Stimulated activated naive B cell treated with anti-CD40 and anti-IgM and Interleukin-4, amounts not matched to agents 10 μg/mL and 1 μg/mL and 100 μg/mL, for 72 hours (primary cell): ENCODE measurements around the gene INSIG2.

Experiments used
- ATAC-seq, 2 donors: fragments of 150-1000 bp; cut with Tn5 transposase; replicated peaks; 2 replicates each; pipeline ENCODE4 v1.10.0; 2021; ENCODE audit warnings: moderate library complexity in 1 of 2
- DNase-seq: peaks from one replicate; pipeline ENCODE4 v3.0.0; 2021
- H3K27ac Mint-ChIP-seq: one replicate; pipeline ENCODE4 v1.8.0; 2022; ENCODE audit warnings: mild to moderate bottlenecking, mixed read lengths
- H3K27me3 Mint-ChIP-seq, 2 donors: one replicate each; pipeline ENCODE4 v1.8.0; 2022; ENCODE audit warnings: mixed read lengths in 2 of 2
- H3K36me3 Mint-ChIP-seq, 2 donors: one replicate each; pipeline ENCODE4 v1.8.0; 2022; ENCODE audit warnings: mixed read lengths in 2 of 2, mild to moderate bottlenecking in 1 of 2
- H3K4me1 Mint-ChIP-seq, 2 donors: one replicate each; pipeline ENCODE4 v1.8.0; 2022; ENCODE audit warnings: mixed read lengths in 2 of 2, mild to moderate bottlenecking in 1 of 2
- H3K4me3 Mint-ChIP-seq, 2 donors: one replicate each; pipeline ENCODE4 v1.8.0; 2022; ENCODE audit warnings: mild to moderate bottlenecking in 2 of 2, mixed read lengths in 2 of 2, moderate library complexity in 1 of 2
- H3K9me3 Mint-ChIP-seq, 2 donors: one replicate each; pipeline ENCODE4 v1.8.0; 2022; ENCODE audit warnings: mixed read lengths in 2 of 2, mild to moderate bottlenecking in 1 of 2

INSIG2 gene

DNA sequence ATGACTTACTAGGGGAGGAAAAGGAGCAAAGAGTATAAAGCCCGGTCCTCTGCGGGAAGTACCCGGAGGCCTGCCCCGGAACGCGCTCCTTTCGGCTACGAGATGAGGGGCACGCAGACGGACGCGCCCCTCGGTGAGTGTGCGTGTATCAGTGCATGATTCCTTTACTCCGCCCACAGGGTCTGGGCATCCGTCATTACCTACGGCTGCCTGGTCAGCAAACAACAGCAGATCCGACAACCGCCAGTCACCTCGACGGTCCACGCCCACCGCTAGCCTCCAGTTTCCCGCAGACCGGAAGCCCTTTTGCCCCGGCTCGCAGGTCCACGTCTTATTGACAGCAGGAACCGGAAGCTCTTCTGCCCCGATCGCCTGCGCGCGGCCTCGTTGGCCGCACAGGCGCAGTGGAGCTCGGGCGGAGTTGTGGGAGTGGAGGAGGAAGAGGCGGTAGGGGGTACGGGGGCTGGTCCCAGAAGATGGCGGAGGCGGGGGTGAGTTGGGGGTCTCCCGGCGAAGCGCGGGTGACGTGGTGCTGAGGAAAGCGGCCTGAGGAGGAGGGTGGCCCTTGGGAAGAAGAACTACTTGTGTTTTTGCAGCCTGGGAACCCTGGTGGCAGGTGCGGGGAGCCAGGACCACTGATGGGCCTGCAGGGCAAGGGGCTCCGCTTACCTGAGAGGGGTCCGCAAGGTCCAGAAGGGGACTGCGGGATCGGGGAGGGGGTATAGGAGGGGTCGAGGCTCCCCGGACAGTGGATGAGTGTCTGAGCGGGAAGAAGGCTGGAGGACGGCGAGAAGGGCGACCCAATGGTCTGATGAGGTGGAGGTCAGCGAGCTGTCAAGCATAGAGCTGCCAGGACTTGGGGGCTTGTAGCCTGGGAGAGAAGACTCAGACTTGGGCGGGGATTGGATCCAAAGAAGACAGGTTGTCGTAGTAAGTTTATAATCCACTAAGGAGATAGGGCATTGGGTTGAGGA lies at the start of gene INSIG2:
Gene INSIG2 (plus strand): TSS at position 421 of the 974 bp plus-strand sequence. CDS start 8,086 bp downstream, outside the sequence.
- DNase-seq (peak; percentile 95), ATAC-seq (peak; percentile 94 to 96)
- Mint-ChIP-seq H3K4me3 (peak within 1 kb of the TSS; percentile 92 to 96), H3K4me1 (peaks cover 3 to 6% of the 10 kb centered on the region in 2 donors), H3K27ac (peak within 1 kb of the TSS; percentile 91), H3K27me3 (peaks cover 4 to 7% of the 10 kb centered on the region in 2 donors), H3K9me3 (peaks cover 0 to 2% of the 10 kb centered on the region in 2 donors), H3K36me3 (peaks cover 2 to 4% of the 10 kb centered on the region in 2 donors)

DNA sequence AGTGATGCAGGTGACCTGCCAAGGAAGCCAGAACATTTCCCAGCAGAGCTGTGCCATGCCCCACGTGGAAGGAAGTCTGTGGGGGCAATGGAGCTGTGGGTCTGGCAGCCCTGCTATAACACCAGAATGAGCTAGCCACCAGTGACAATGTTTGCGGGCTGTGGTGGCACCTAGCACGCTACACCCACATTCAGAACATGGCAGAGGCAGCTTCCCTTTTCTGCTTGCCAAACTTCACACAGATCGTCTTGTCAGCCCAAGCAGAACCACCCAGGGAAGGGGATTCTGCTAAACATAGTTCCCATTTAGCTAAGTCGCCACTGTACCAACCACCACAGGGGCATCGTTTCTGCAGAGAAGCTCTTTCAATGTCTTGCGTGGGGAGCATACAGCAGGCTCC lies 47.4 kb upstream of the INSIG2 start:
- no peak overlapping the region for H3K27ac Mint-ChIP-seq
- peaks cover 6% of the 10 kb centered on the region in 2 donors for H3K9me3 Mint-ChIP-seq
- no peak for DNase-seq
- H3K27me3 Mint-ChIP-seq = peaks cover 44 to 78% of the 10 kb centered on the region in 2 donors
- H3K4me1 Mint-ChIP-seq = no peaks in the 10 kb centered on the region
- peak; percentile 22 to 27 for ATAC-seq
- H3K4me3 Mint-ChIP-seq = no peak overlapping the region
- H3K36me3 Mint-ChIP-seq = peaks cover 2% of the 10 kb centered on the region in 2 donors

DNA sequence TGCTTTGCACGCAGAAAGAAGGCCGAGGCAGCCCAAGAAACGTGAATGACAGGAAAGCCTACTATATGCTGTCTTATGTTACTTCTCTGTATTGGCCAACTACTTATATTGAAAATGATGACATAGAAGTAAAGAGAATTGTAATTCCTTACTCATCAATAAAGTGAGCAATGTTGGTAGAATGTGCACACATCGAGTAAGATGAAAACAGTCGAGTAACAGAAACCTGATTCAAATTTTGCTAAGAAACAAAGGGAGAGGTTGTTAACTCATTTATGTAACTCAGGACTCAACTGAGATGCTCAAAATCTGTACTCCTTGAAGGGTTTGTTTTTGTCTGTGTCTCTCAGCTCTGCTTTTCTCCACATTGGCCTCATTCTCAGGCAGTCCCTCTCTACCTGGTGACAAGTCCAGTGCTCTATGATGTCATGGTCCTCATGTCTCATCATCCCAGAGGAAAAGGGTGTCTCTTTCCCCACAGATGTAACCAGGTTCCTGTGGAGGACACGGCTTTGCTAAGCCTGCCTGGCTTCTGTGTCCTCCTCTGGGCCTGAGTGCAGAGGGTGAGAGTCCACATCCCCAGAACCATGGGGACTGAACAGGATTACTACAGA lies 44.1 kb upstream of the INSIG2 start:
- peaks cover 31 to 61% of the 10 kb centered on the region in 2 donors for H3K27me3 Mint-ChIP-seq
- DNase-seq (no peak), ATAC-seq (no peak)
- H3K36me3 Mint-ChIP-seq = no peaks in the 10 kb centered on the region
- no peaks in the 10 kb centered on the region for H3K9me3 Mint-ChIP-seq
- peaks cover 0 to 2% of the 10 kb centered on the region in 2 donors for H3K4me1 Mint-ChIP-seq
- no peak overlapping the region for H3K27ac Mint-ChIP-seq
- no peak overlapping the region for H3K4me3 Mint-ChIP-seq

DNA sequence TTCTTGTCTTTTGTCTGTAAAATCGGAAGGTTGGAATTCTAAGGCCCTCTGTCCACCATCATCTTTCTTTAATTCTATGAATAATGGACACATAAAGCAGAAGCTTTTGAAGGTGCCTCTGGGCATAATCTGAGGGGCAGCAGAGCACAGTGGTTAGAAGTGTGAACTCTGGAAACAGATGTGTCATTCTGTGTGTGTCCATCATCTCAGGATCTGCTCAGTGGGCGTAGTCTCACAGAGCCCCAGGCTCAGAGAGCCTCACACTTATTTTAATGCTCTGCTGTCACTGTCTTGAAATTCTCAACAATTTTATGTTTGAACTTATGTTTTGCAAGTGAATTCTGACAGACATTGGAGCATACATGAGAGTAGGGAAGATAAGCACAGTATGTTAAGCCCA lies 43.4 kb upstream of the INSIG2 start:
- Mint-ChIP-seq H3K27me3 (peaks cover 26 to 55% of the 10 kb centered on the region in 2 donors), H3K9me3 (no peaks in the 10 kb centered on the region), H3K4me3 (no peak overlapping the region), H3K27ac (no peak overlapping the region), H3K36me3 (no peaks in the 10 kb centered on the region), H3K4me1 (peaks cover 4 to 8% of the 10 kb centered on the region in 2 donors)
- DNase-seq (no peak), ATAC-seq (no peak)

DNA sequence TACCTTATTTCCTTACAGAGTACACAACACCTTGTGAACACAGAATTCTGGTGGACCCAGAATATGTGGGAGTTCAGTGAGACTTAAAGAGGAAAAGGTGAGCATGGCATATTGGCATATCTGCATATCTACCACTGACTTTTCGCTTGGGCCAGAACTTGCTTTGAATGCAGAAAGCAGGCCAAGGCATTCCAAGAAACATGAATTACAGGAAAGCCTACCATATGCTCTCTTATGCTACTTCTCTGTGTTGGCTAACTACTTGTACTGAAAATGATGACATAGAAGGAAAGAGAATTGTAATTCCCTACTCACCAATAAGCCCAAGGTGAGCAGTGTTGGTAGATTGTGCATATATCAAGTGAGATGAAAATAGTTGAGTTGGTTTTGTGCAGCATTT lies 43.0 kb upstream of the INSIG2 start:
- H3K4me3 Mint-ChIP-seq = no peak overlapping the region
- DNase-seq (no peak), ATAC-seq (no peak)
- no peak overlapping the region for H3K27ac Mint-ChIP-seq
- no peaks in the 10 kb centered on the region for H3K9me3 Mint-ChIP-seq
- H3K27me3 Mint-ChIP-seq = peaks cover 26 to 52% of the 10 kb centered on the region in 2 donors
- H3K36me3 Mint-ChIP-seq = no peaks in the 10 kb centered on the region
- H3K4me1 Mint-ChIP-seq = peaks cover 6 to 12% of the 10 kb centered on the region in 2 donors

DNA sequence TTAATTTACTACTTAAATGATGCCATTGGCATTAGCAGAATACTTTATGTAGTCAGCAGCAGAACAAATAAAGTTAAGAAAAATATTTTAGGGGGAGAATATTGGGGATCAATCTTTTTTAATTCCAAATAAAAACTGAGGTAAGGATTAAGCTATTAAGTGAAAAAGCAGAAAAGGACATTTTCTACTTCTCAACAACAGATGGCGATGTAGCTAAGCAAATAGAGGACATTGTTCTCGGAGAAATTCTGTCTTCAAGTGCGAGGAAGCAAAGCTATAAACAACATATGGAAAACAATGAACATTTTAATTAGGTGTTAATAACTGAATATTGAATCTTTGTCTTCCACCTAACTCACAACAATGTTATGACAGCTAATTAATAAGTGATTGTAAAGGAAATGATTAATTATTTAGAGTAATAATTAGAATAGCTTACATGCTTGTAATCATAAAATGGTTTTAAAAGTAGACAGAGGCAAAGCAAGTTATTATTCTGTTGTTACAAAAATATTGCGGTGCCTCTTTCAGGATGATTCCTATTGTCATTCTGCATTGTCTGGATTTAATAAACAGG lies 41.5 kb upstream of the INSIG2 start:
- peaks cover 6 to 12% of the 10 kb centered on the region in 2 donors for H3K4me1 Mint-ChIP-seq
- DNase-seq = no peak
- H3K27ac Mint-ChIP-seq = no peak overlapping the region
- ATAC-seq = no peak
- H3K27me3 Mint-ChIP-seq = peaks cover 26 to 37% of the 10 kb centered on the region in 2 donors
- H3K9me3 Mint-ChIP-seq = no peaks in the 10 kb centered on the region
- no peaks in the 10 kb centered on the region for H3K36me3 Mint-ChIP-seq
- no peak overlapping the region for H3K4me3 Mint-ChIP-seq

DNA sequence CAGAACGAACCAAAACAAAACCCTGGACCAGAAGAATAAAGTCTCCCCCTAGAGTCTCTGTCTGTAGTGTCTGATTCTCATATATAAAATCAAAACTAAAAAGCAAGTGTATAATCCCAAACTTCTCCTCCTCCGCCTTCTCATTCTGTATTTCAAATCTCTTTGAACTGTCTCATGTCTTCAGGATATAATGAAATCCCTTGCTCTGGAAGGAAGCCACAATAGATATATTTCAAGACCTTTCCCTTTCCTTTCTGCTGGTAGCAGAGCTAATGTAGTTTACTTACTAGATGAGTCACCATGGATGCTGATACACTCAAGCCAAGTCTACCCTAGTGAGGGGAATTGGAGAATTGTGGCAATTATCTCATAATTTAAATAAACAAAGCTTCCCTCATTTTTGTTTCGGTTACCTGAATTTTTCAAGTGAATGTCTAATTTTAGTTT lies 40.9 kb upstream of the INSIG2 start:
- DNase-seq (no peak), ATAC-seq (no peak)
- H3K4me3 Mint-ChIP-seq = no peak overlapping the region
- H3K27me3 Mint-ChIP-seq = peaks cover 20 to 34% of the 10 kb centered on the region in 2 donors
- no peaks in the 10 kb centered on the region for H3K9me3 Mint-ChIP-seq
- no peaks in the 10 kb centered on the region for H3K36me3 Mint-ChIP-seq
- peaks cover 6 to 12% of the 10 kb centered on the region in 2 donors for H3K4me1 Mint-ChIP-seq
- H3K27ac Mint-ChIP-seq = no peak overlapping the region

DNA sequence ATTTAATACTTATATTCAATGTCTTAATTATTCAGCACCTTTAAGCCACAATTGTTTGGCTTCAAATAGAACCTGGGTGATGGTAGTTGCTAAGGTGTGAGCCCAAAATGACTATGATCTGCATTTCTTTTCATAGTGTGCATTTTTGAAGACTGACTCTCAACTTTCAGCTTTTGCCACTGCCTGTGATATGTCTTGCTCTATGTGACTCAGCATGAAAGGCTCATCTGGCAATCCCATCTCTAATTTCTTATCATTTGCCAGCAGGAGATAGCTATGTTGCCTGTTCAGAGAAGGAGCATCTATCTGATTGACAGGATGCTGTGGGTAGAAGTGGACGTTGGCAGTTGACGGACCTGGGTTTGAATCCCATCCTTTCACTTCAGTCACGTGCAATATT lies 39.9 kb upstream of the INSIG2 start:
- no peak overlapping the region for H3K27ac Mint-ChIP-seq
- no peaks in the 10 kb centered on the region for H3K9me3 Mint-ChIP-seq
- peaks cover 15 to 24% of the 10 kb centered on the region in 2 donors for H3K27me3 Mint-ChIP-seq
- DNase-seq (no peak), ATAC-seq (no peak)
- peaks cover 6 to 12% of the 10 kb centered on the region in 2 donors for H3K4me1 Mint-ChIP-seq
- H3K4me3 Mint-ChIP-seq = no peak overlapping the region
- no peaks in the 10 kb centered on the region for H3K36me3 Mint-ChIP-seq

DNA sequence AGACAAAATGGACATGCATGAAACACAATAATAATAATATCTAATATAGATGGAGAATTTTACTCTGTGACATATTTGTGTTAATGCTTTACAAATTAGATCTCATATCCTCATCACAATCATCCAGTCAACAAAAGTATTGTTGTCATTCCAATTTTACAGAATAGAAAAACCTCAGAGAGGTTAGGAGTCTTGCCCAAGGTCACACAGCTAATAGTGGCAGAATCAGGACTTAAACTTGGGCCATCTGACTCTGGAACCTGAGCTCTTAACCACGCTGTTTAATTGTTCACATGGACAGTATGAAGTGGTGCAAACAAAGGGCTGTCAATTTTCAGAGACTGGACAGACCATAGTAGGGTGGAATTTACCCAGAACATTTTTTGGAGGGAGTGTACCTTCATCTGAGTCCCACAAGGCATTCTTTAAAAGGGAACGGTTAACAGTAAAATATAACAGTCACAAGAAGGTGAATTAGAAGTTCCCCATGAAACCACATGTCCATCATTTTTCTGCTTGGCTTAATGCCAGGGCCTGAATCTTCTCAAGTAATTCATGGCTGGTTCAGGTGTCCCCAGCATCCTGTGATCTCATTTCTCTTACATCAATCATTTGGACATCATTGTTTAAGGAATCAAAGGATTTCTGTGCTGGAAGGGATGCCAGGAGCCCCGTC lies 39.0 kb upstream of the INSIG2 start:
- Mint-ChIP-seq H3K27me3 (peaks cover 8 to 17% of the 10 kb centered on the region in 2 donors), H3K9me3 (no peaks in the 10 kb centered on the region), H3K4me3 (no peak overlapping the region), H3K36me3 (no peaks in the 10 kb centered on the region), H3K27ac (no peak overlapping the region), H3K4me1 (peaks cover 6 to 12% of the 10 kb centered on the region in 2 donors)
- DNase-seq (no peak), ATAC-seq (peak; percentile 27 to 42)

DNA sequence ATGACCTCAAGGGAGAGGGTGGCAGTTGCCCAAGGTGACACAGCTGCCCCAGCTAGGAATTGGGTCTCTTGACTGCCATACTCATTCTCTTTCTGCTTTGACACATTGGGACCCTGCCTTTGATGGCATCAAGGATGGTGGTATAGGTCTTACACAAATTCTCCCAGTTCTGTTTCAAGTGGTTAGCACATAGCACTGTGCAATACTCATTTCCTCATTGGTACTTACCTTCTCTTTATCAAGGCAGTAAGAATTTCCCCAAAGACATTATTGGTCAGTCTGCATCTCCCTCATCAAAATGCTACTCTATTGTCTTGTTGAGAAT lies 38.5 kb upstream of the INSIG2 start:
- peaks cover 4 to 12% of the 10 kb centered on the region in 2 donors for H3K27me3 Mint-ChIP-seq
- no peaks in the 10 kb centered on the region for H3K36me3 Mint-ChIP-seq
- no peak overlapping the region for H3K27ac Mint-ChIP-seq
- DNase-seq = no peak
- peak; percentile 85 to 97 for ATAC-seq
- no peak overlapping the region for H3K4me3 Mint-ChIP-seq
- H3K4me1 Mint-ChIP-seq = peaks cover 6 to 14% of the 10 kb centered on the region in 2 donors
- no peaks in the 10 kb centered on the region for H3K9me3 Mint-ChIP-seq

DNA sequence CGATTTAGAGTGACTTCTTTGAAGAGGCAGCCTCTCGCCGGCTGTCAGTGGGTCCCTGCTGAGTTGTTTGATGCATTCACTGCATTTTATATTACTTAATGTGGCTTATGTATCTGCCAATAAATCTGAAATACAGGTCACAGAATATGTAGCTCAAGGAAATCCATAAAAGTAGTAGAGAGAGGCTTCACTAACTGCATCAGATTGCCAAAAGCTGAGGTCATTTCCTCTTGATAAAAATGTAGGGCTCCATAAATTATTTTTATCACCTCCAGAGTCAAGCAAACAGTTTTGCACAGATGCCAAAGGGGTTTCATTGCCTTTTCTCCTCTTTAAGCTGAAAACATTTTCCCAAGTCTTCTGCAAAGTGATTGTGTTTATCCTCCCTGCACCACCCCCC lies 37.9 kb upstream of the INSIG2 start:
- no peak overlapping the region for H3K27ac Mint-ChIP-seq
- no peaks in the 10 kb centered on the region for H3K9me3 Mint-ChIP-seq
- ATAC-seq (no peak), DNase-seq (no peak)
- no peaks in the 10 kb centered on the region for H3K36me3 Mint-ChIP-seq
- H3K4me1 Mint-ChIP-seq = peaks cover 11 to 20% of the 10 kb centered on the region in 2 donors
- peaks cover 4 to 6% of the 10 kb centered on the region in 2 donors for H3K27me3 Mint-ChIP-seq
- H3K4me3 Mint-ChIP-seq = no peak overlapping the region

DNA sequence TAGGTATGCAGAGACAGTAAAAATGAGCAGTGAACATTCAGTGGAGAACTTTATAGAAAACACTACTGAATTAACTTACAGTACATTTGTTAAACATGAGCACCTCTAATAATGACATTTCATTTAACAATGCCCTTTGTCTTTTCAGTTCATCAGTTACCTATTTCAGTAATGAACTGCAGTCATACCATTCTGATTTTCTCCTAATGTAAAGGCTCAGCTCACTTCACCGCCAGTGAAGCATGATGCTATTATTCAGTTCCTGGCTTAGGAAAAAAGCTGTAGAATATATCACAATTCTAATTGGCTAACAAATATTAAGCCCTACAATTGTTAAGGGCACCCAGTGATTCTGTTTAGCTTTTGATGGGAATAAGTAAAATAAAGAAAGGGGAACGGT lies 37.3 kb upstream of the INSIG2 start:
- H3K4me3 Mint-ChIP-seq = no peak overlapping the region
- no peaks in the 10 kb centered on the region for H3K9me3 Mint-ChIP-seq
- H3K27ac Mint-ChIP-seq = no peak overlapping the region
- H3K36me3 Mint-ChIP-seq = no peaks in the 10 kb centered on the region
- DNase-seq (no peak), ATAC-seq (no peak)
- peaks cover 4 to 6% of the 10 kb centered on the region in 2 donors for H3K27me3 Mint-ChIP-seq
- peaks cover 17 to 26% of the 10 kb centered on the region in 2 donors for H3K4me1 Mint-ChIP-seq

DNA sequence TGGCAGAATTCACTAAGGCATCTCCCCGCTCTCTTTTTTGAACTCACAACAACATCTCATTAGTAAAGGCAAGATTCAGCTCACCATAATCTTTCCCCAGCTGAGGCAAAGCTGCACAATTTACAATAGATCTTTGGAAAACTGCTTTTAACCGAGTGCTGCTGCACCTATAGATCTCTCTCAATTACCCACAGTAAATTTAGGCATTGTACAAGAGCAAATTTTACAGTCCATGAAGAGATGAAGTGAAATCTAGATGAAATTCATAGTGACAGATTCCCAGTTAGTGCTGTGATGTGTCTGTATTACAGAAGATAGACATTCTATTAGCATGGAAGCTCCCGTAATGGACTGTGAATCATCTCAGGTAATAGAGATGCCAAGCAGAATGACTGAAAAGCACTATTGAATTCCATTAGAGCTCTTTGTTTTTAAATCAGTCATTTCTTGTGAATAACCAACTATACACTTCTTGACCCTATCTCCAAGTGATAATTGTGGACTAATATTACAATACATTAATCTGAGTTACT lies 36.4 kb upstream of the INSIG2 start:
- DNase-seq (no peak), ATAC-seq (no peak)
- H3K9me3 Mint-ChIP-seq = no peaks in the 10 kb centered on the region
- no peaks in the 10 kb centered on the region for H3K36me3 Mint-ChIP-seq
- H3K27ac Mint-ChIP-seq = no peak overlapping the region
- H3K4me1 Mint-ChIP-seq = peaks cover 18 to 34% of the 10 kb centered on the region in 2 donors
- no peak overlapping the region for H3K4me3 Mint-ChIP-seq
- peaks cover 4 to 6% of the 10 kb centered on the region in 2 donors for H3K27me3 Mint-ChIP-seq

DNA sequence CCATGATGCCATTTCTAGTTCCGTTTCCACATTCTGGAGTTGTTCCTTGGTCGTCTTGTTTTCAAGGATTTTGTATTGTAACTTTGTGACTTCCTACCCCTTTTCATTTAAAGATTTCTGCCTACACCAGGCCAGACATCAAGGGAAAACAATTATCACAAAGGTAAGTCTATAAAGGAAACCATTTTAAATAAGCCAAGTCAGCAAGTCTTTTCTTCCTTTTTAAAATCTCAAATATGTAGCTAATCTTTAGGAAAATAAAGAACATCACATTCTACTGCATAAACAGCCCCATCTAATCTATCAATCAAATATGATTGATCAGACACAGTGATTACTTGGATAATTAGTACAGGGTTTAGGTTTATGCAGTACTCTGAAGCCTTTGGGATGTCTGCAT lies 35.8 kb upstream of the INSIG2 start:
- Mint-ChIP-seq H3K27me3 (peaks cover under 1 to 1% of the 10 kb centered on the region in 2 donors), H3K27ac (no peak overlapping the region), H3K9me3 (no peaks in the 10 kb centered on the region), H3K36me3 (no peaks in the 10 kb centered on the region), H3K4me1 (peaks cover 18 to 40% of the 10 kb centered on the region in 2 donors), H3K4me3 (no peak overlapping the region)
- DNase-seq (no peak), ATAC-seq (no peak)
